Stimulated activated CD4-positive, alpha-beta T cell treated with anti-CD3 and anti-CD28 coated beads, Interleukin-4, amount 100 ng/mL, for 4 hours (primary cell): ENCODE data around the gene LRBA.
"Not testable (repeated sequence)": the region's sequence is repeated elsewhere in the genome, so short reads cannot be mapped to it uniquely, and the experiment has no call there.

Source experiments
- DNase-seq, 2 experiments: peaks; one replicate each; pipeline ENCODE4 v3.0.0-alpha.2; 2020

LRBA gene

DNA sequence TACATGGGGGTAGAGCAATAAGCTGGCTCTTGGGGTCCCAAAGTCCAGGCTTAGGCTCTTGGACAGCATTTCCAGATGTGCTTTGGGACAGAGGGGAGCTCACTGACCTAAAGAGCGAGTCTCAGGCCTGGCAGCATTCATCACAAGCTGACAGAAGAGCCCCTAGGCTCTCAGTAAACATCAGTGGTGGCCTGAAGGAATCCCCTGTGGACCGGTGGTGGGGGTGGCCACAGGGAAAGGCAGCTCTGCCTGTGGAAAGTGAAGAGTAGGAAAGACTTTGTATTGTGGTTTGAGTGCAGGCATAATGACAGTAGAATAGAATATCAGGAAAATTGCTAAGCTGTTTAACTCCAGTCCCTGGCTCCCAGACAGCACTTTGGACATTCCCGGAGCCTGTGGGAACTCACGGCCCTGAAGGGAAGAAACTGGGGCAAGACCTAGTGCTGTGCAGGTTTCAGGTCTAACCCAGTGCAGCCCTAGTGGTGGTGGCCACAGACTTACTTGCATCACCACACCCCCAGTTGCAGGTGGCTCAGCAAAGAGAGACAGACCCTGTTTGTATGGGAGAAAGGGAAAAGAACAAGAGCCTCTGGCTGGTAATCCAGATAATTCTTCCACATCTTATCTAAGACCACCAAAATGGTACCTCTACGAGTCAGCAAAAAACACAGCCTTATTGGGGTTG is 291.2 kb downstream of the LRBA start:
- DNase-seq = no peak

DNA sequence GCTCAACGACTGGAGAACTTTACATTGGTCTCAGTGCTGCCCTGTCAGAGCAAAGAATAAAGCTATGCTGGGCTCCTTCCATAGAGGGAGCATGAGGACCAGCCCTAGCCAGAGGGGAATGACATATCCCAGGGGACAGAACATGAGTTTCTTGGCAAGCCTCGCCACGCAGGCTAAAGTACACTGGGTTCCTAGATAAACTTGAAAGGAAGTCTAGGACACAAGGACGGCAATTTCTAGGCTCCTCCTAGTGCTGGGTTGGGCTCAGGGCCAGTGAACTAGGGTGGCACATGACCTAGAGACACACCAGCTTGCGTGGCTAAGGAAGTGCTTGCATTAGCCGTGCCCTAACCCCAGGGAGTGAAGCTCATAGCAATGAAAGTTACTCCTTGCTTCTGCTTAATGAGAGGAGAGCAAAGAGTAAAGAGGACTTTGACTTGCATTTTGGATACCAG is 292.1 kb downstream of the LRBA start:
- DNase-seq = no peak

DNA sequence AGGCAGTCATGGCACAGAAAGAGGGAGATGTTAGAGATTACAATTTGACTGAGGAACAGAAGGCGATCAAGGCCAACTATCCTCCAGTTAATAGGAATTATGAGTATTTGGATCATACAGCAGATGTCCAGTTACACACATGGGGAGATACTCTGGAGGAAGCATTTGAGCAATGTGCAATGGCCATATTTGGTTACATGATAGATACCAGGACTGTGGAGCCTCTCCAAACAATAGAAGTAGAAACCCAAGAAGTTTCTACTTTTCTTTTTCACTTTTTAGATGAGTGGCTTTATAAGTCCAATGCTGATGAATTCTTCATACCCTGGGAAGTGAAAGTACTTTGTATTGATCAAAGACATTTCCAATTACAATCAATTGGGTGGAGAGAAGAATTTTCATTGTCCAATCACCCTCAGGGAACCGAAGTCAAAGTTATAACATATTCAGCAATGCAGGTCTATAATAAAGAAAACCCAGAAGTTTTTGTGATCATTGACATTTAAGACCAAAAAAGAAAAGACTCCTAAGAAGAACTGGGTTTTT is 294.0 kb downstream of the LRBA start:
- DNase-seq = no peak

DNA sequence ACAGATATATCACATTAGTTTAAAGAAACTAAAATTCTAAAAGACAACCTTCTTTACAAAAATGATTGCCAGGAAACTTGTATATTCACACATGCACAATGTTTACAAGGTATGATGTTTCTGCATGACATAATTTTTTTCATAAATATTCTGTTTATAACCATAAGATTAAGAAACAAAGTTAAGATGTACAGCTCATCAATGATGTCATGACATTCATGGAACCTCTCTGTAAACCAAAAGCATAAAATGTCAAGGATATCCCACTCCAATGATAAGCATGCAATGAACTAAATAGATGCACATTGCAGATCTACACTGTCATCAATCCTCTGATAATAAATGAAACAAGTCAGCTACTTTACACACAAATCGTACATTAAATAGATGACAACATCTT is 297.1 kb downstream of the LRBA start:
- DNase-seq = no peak

DNA sequence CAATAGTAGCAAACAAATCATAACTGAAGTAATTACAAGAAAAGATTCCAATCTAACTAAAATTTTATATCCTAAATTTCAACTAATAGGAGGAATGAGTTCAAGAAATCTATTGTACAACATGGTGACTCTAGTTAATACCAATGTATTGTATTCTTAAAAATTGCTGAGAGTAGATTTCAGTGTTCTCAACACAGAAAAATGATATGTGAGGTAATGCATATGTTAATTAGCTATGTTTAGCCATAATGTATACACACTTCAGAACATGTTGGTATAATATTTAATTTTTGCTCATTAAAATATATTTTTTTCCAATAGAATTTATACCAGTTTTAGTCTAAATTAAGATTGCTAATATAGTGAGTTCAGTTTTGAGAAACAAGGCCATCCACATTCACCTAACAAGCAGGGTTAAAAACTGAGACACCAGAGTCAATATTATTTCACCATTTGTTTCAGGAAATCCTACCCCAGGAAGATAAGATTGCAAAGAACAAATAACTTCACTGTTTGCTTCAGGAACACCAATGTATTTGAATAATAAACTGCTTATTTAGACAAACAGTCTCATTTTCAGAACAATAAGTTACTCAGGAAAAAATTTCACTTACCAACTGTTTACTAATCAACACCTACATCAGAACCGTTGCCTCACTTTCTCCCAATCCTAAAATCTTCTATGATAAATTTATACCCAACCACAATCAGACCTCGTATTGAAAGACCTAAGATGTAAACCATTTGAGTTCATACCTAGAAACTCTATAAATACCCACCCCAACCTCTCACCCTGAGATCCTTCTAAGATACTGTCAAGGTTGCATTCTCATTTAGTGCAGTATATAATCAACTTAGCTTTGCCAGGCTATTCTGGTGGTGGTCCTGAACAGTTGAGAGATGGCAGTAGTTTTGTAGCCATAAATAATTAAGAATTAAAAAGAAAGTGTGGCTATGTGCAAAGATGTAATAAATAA is 300.3 kb downstream of the LRBA start:
- DNase-seq = no peak

DNA sequence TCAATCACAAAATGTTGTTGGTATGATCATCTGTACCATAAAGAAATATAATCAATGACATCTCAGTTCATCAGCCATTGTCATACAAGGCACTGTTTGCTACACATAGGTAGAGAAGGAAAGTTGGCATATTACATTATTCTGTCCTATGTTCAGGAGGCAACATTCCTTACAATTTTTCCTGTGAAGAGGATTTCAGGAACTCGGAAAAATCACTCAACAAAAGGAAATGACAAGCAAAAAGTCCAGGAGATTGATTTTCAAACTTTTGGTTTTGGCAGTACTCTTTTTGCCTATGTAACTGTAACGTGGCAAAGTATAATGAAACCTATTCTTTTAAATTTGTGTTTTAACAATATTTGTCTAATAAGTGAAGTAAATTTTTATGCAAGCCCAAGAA is 301.8 kb downstream of the LRBA start:
- DNase-seq = no peak

DNA sequence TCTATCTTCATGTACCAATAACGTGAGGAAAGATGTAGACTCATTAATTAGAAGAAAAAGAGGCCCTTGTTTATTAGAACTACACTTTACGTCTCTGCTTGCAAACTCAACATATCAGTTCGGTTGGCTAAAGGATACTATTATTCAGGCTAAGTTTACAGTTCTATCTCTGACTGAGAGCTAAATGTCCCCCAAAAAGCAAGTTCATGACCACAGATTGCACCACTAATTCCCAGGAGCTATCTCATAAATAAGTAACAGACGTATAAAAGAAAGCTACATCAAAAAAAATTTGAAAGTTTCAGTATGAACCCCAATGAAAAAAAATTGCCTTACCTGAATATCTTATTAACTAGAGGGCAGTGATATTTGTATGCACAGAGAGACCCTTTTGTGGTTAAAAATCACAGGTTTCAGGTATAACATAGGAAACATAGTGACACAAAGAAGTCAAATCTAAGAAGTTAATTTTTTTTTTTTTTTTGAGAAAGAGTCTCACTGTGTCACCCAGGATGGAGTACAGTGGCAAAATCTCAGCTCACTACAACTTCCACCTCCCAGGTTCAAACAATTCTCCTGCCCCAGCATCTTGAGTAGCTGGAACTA is 304.2 kb downstream of the LRBA start:
- DNase-seq = no peak

DNA sequence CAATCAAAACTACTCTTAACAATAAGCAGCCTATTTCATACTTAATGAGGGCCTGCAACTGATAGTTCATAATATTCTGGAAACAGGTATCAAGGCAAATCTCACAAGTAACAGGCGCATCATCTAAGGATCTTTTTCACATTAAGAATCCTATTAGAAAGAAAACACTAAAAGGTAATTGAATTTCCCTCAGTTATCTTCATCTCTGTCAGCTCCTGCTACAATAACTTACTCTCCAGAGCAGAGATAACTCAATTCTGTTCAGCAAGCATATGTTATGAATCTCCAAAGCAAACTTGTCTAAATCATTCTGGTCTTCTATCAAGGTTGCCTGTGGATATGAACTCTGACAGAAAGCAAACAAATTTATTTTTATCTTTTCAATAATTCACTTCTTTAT is 307.1 kb downstream of the LRBA start:
- no peak for DNase-seq

DNA sequence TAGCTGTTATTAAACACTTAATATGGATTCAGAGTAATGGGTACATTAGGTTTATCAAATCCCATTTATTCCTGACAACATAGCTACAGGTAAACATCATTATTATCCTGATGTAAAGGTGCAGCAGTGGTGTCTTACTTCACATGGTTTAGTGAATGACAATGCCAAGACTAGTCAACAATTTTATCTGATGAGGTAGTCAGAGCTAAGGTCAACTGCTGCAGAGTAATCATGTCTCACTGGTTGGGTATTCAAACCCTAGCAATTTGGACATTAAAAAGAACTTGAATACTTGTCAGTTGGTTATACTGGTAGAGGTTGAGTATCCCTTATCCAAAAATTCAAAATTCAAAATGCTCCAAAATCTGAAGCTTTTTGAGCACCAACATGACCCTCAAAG is 315.5 kb downstream of the LRBA start:
- no peak for DNase-seq

DNA sequence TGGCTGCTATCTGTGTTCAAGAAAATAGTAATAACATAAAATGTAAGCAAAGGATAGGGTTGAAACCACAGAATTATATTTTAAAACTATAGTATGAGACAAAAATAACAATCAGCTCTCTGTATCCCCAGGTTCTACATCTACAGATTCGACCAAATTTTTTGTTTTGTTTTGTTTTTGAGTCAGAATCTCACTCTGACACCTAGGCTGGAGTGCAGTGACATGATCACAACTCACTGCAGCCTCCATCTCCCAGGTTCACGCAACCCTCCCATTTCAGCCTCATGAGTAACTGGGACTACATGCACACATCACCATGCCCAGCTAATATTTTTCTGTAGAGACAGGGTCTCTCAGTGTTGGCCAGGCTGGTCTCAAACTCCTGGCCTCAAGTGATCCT is 319.9 kb downstream of the LRBA start:
- DNase-seq = no peak

DNA sequence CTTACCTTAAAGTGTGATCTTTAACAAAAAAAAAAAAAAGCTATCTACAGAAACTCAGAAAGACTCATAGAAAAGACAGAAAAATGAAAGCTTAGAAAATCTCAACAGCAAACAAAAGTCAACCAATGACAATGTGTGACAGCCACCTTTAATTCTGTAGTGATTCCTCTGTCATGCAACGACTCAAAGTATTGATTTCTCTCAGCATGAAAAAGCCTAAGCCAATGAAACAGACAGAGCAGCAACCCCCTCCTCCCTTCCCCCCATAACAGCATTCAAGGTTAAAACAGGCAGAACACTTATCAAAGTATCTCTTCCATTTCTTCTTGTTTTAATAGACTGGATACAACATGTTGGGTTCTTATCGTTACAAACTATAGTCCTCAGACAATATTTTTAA is 320.6 kb downstream of the LRBA start:
- DNase-seq = no peak

DNA sequence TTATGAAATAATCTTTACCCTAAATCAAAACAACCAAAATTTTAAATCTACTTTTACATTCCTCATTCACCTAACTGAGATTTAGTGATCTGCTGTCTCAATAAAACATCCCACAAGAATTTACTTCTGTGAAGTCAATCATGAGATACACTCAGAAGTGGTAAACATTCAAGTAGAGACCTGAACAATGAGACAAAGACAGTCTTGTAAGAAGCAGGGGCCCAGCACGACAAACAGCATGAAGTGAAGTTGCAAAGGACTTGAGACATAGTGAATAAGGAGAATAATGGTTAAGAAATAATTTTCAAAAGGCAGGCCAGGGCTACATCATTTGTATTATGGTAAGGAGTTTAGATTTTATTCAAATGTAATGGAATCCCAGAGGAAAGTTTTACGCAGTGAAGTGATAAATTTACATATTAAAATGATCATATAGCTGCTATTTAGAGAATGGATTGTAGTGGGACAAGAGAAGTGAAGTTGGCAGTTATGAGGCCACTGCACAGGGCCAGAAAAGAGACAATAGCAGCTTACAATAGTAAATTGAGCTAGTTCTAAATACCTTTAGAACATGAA is 331.2 kb downstream of the LRBA start:
- DNase-seq = no peak

DNA sequence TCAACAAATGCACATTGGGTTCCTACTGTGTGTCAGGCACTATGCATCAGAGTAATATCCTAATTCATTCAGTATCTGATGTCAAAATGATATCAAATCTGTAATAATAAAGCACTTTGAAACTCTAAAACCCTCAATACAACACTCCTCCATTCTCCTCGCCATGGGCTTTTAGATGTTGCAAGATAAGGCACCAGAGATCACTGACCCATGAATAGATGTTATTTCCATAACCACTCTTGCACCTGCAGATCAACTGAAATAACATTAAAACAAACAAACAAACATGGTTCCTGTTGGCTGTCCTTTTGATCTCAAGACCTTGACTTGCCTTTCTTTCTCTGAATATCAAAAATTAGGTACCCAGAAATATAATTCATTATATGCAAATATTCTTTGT is 333.0 kb downstream of the LRBA start:
- no peak for DNase-seq

DNA sequence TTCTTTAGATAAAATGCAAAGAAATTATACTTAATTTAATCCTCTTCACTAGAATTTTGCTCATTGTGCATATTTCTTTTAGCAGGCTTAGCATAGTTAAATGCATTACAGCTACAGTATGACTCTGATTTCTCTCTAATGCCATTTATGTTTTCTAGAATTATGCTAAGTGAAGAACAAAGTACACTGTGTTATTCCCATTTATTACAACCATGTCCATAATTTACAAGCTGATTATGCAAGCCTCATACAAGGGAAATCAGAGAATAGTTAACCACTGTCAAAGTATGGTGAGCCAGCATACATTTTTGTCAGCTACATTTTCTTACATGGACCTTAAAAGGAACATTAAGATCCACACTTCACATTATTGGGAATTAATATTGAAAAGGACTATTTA is 334.0 kb downstream of the LRBA start:
- no peak for DNase-seq

DNA sequence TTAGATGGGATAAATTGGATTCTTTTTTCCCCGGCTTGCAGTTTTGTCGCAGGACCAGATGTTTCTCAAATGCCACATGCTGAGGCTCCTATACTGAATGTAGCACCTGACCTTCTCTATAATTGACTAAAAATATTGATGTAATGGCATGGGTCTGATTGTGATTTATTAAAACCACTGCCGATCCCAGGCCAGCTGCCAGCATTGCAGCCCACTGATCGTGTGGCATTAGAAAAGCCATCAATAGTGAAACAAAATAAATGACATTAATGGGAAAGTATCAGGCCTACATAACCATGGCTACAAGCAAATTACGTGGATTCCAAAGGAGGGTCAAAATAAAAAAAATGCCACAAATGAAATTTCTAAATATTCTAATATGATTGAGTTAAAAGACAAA is 334.4 kb downstream of the LRBA start:
- no peak for DNase-seq

DNA sequence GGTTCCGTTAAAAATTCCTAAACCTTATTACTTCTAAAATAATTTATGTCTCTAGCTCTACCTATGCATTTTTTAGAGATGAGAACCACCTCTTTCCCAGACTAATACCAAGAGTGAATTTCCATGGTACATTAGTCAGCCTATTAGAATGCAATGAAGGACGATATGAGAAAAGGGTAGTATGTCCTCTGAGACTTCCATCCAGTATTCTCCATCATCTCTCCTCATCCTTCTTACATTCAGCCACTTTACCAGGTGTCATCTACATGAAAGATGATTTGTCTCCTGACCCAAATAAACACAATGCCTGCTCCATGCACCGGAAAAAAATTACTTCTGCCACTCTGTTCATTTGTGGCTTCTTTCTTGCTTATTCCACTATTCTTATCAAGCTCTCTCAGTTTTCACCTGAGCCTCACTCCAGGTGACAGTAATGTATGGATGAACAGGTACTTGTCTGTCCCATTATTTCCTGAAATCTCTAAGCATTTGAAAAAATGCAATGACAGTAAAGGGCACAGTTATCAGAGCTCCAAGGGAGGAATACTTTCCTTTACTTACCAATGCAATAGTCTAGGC is 335.2 kb downstream of the LRBA start:
- DNase-seq = no peak

DNA sequence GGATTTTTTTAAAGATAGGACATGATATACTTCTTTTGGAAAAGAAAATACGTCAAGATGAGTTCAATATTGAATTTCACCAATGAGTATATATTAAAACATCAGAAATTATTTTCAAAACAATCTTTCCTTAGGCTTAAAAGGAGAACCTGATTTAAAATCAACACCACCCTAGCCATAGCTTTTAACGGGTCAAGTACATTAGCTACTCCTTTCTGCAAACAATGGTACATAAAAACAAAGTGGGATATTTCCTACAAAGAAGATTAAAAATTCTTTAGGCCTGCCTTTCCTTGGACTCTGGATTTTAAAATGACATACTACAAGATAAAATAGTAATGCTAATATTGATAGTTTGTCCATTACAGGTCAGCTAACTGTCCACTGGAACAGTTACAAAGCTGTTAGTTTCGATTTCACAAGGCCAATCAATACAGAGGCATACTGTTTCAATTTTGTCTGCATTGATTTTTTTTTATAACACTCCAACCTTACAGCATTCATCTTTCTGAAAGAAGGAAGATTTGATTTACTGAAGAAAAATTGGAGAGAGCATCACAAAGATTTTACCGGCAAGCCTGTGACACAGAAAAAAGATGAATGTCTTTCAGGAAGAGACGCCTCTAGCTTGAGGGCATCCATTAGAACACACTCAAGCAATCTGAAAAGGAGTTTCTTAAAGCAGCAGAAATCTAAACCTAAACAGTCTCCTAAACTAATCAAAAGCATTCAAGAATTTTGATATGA is 335.9 kb downstream of the LRBA start:
- no peak for DNase-seq

DNA sequence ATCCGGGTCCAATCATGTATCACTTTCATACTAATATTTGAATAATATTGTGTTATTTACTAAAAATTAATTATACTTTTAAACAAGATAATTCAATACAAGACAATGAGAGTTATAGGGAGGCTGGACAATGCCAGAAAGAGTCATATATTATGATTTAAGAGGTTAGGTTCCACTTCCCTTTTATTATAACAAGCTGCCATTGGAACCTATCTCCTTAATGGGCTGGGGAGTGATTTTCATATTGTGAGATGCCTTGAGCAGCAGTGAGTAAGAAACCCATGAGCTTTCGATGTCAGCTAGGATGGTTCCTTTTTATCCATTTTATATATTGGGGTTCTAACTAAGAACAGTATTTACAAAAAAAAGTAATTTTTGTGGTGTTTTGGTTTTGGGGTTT is 341.3 kb downstream of the LRBA start:
- no peak for DNase-seq

DNA sequence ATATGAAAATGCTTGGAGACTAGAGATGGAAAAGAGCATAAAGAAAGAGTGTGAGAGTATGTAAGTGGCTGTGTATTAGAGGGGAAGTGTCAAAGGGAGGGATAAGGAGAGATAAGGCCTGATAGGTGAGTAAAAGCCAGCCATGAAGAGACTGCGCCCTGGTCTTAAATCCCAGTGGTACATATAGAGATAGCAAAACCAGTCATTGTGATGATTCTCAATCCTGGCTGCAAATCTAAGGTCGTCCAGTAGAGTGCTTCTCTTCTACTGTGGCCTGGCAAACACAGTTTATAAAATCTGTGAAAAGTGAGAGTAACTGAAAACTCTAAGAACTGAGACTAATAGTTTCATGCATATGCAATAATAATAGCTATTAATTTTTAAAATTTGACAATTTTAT is 346.3 kb downstream of the LRBA start:
- DNase-seq = no peak

DNA sequence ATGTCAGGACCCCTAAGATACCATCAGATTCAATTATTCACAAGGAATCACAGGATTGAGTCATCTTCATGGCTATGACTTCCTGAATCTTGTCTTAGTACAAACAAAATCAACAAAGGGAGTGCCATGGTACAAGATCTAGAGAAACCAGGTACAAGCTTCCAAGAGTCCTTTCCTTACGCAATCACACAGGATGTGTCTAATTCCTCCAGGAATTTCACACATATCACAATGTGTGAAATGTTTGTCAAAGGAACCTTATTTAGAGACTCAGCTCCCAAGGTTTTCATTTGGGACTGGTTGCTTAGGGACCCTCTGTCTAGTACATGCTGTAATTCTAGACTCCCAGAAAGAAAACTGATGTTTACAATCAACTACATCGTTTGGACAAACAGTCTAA is 350.1 kb downstream of the LRBA start:
- no peak for DNase-seq

DNA sequence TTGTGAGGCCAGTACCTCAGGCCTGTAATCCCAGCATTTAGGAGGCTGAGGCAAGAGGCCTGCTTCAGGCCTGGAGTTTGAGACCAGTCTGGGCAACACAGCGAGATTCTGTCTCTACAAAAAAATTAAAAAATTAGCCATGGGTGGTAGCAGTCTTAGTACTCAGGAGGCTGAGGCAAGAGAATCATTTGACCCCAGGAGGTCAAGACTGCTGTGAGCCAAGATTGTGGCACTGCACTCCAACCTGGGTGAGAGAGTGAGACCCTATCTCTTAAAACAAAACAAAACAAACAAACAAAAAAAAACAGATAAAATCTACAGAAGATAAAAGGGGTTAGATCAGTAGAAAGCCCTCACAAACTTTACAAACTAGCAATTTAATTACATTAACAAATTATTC is 352.4 kb downstream of the LRBA start:
- no peak for DNase-seq

DNA sequence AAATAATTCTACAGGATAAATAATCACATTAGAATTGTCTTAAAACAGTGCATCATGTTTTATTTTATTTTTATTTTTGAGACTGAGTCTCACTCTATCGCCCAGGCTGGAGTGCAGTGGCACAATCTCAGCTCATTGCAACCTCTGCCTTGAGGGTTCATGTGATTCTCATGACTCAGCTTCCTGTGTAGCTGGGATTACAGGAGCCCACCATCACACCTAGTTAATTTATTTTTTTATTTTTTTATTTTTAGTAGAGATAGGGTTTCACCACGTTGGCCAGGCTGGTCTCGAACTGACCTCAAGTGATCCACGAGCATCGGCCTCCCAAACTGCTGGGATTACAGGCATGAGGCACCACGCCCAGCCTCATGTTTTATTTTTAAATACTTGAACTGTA is 353.5 kb downstream of the LRBA start:
- not testable (repeated sequence) for DNase-seq
